MM.1S (cell line): Measurements from ENCODE around the gene ECPAS.

Experiments
- EZH2 ChIP-seq: fragments of 300-600 bp; sonication (generic); optimal IDR thresholded peaks from 2 replicates; pipeline ENCODE3; 2017; ENCODE audit warnings: low read depth, mild to moderate bottlenecking, antibody characterized with exemption, low read length, mixed read lengths
- EZH2phosphoT487 ChIP-seq: fragments of 300-600 bp; sonication (generic); IDR thresholded peaks from 2 replicates; pipeline ENCODE4 v1.6.1; 2018; ENCODE audit warnings: antibody characterized with exemption, low read length
- TF ChIP-seq, protein P1 (sequence below): fragments of 300-600 bp; sonication (generic); IDR thresholded peaks from 2 replicates; pipeline ENCODE4 v1.5.1; 2016; ENCODE audit warnings: antibody characterized with exemption, low read length, mixed read lengths

DNA sequence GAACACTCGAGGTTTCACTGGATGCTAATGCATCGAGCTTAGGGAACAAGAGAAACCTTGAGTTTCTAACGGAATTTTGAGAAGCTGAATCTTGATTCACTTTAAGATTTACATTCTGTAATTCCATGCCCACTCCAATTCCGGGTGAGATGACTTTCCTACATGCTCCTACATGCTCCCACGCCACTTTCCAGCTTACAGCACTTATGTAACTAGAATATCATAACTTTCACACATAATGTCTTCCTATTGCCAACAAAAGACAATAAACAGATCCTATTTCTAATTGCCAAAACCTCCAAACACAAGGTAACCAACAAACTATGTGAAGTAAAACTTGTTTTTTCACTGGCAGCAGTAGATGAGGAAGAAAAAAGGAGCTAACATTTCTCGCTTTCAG, 72.9 kb downstream of the ECPAS start:
- TF ChIP-seq, protein P1, sequence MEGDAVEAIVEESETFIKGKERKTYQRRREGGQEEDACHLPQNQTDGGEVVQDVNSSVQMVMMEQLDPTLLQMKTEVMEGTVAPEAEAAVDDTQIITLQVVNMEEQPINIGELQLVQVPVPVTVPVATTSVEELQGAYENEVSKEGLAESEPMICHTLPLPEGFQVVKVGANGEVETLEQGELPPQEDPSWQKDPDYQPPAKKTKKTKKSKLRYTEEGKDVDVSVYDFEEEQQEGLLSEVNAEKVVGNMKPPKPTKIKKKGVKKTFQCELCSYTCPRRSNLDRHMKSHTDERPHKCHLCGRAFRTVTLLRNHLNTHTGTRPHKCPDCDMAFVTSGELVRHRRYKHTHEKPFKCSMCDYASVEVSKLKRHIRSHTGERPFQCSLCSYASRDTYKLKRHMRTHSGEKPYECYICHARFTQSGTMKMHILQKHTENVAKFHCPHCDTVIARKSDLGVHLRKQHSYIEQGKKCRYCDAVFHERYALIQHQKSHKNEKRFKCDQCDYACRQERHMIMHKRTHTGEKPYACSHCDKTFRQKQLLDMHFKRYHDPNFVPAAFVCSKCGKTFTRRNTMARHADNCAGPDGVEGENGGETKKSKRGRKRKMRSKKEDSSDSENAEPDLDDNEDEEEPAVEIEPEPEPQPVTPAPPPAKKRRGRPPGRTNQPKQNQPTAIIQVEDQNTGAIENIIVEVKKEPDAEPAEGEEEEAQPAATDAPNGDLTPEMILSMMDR: no peak
- TF ChIP-seq EZH2: no peak
- no peak for TF ChIP-seq EZH2phosphoT487
